GM19463 (cell line): Measurements from ENCODE around the gene INO80B.
A peak's percentile ranks its signal among the peaks of the same experiment; 100 is the strongest.

Experiments
- ATAC-seq: cut with Tn5 transposase; IDR thresholded peaks from one replicate; pipeline ENCODE4 v1.9.1; 2021; ENCODE audit warnings: mild to moderate bottlenecking, moderate library complexity; ENCODE audit not compliant: unreplicated experiment

INO80B gene

DNA sequence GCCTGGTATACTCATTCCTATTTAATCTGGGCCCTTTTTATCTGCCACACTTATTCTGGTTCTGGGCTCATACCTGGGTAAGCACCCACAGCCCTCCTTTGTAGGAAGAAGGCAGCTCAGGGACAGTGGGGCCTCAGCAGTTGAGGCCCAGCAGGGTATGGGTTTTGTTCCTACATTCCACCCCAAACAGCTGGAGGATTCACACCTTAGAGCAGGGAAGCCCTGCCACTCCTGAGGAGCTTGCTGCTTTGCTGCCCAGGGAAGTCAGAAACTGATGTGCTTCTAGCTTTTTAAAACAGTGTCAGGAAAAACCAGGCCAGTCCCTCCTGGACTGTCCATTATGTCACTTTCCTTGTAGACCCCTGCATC, 45.7 kb downstream of the INO80B start:
- ATAC-seq: no peak

DNA sequence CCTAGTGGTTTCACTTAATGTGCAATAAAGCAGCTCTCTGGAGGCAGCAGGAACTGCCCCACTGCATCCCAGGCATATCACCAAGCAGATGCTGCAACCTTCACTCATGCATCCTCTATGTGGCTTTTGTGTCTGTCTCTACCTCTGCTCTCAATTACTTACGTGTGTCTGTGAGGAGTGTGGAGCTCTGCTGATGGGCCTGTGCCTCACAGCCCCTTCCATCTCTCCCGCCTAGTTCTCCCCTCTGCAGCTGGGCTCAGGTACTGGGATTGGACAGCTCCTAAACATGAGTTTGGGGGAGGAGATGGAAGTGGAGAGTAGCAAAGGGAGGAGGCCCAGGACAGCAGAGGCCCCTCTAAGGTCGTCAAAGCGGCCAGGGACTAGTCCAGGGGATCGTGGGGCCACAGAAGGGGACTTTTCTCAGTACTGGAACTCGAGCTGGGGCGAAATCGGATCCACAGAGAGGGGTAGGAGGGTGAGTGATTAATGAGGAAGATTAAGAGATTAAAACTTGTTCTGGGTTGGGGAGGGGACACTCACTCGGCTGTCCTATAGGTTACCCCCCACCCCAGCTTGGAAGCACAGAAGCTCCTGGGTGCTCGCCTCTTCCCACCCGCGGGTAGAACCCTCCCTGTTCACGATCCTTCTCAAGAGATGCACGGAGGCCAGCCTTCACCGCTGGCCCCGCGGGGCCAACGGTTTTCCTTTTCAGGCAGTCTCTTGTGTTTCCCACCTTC, 46.6 kb downstream of the INO80B start:
- ATAC-seq: no peak

DNA sequence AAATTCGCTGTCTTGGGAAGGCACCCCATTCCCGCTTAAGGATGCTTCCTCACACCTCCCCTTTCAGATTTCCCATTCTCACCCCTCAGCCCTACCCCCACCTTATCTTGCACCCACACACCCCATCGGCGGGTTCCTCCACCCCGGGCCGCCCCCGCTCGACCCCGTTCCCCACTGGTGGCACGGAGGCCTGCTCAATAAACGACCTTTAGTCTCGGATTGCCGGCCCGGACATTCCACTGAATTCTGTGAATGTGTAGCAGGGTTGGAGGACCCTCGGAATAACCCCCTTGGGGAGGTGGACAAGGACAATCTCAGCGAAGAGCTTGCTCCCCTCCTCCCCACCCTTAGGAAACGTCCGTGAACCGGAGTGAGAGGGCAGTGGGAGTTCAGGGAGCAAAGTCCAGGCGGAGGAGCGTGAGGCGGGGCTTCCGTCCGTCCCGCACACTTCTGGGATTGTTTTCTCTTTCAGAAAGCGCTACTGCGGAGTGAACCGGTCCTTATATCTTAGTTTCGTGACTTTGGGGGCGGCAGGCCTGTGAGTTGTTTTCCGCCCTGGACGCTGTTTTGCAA, 47.3 kb downstream of the INO80B start:
- no peak for ATAC-seq

GRCh38 chr2:74502720-74503505, 48.0 kb downstream of the INO80B start:
- ATAC-seq: peak; percentile 48

- ATAC-seq: no peak
Observed at GRCh38 chr2:74503506-74504475, 48.9 kb downstream of the INO80B start.

DNA sequence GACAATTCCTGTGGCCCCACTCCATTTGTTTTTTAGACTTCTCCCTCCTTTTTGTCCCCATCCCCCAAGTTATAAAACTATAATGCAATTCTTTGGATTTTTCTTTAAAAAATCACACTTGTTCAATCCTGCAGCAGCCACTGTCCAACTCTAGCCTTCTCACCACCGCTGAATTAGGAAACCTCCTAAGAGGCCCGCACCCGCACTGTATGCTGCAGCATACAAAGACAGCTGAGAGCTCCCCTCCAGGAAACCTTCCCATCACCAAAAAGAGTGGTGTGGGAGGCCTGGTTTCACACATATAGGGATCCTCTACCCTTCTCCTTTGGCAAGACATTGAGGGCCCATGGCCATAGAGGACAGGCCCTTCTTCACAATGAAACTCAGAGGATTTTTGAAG, 49.7 kb downstream of the INO80B start:
- no peak for ATAC-seq

GRCh38 chr2:74505448-74506246, 50.8 kb downstream of the INO80B start:
- no peak for ATAC-seq

GRCh38 chr2:74507145-74507925, 52.4 kb downstream of the INO80B start, which contains the start of gene PCGF1:
Gene PCGF1 (minus strand): TSS chr2:74507695. CDS start chr2:74507668, 27 bp downstream.
- ATAC-seq: peak; percentile 81
